ENCODE results near the gene BTC. TPM values are rescaled to one million over a fixed set of nuclear protein-coding genes. Genes with fewer than 3 reads are reported as not detected.
"Not testable (repeated sequence)": the region's sequence is repeated elsewhere in the genome, so short reads cannot be mapped to it uniquely, and the experiment has no call there.

BTC gene
- total RNA-seq, 1 donor from 2014 or later = not detected

DNA sequence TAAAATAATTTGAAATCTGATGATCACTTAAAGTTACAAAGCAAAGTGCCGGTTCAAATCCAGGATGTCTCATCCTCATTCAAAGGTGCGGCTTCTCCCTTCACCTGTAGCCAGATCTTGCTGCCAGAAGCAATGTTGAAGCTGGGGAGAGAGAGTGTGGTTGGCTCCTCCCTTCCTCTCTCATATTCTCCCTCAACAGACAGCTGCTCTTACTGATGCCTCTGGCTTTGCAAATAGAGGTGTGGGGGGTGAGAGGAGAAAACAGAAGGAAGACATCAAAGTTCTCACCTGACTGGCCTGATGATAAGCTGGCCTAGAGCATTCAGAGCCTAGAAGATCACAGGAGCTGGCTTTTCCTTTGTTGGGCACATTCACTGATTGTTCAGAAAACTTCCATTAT, 28.3 kb upstream of the BTC start:
- H3K27ac Mint-ChIP-seq (ENCODE audit: unreplicated experiment) = no peak overlapping the region
- H3K4me1 Mint-ChIP-seq = no peaks in the 10 kb centered on the region
- H3K9me3 Mint-ChIP-seq = peaks cover 3% of the 10 kb centered on the region
- TF ChIP-seq CTCF (conservative IDR thresholded peaks at IDR 0.05) = no peak
- no peaks in the 10 kb centered on the region for H3K36me3 Mint-ChIP-seq (ENCODE audit: low read depth)
- H3K4me3 Mint-ChIP-seq = no peak overlapping the region
- no peaks in the 10 kb centered on the region for H3K27me3 Mint-ChIP-seq (ENCODE audit: low read depth)
- no peak for DNase-seq (ENCODE audit: low read depth, low spot score)

GRCh38 chr4:74821541-74821940, 27.2 kb upstream of the BTC start:
- Mint-ChIP-seq H3K4me3 (no peak overlapping the region), H3K4me1 (no peaks in the 10 kb centered on the region), H3K27me3 (ENCODE audit: low read depth) (no peaks in the 10 kb centered on the region), H3K27ac (ENCODE audit: unreplicated experiment) (no peak overlapping the region), H3K36me3 (ENCODE audit: low read depth) (no peaks in the 10 kb centered on the region), H3K9me3 (peaks cover 3% of the 10 kb centered on the region)
- DNase-seq (ENCODE audit: low read depth, low spot score) = no peak
- no peak for TF ChIP-seq CTCF (conservative IDR thresholded peaks at IDR 0.05)

DNA sequence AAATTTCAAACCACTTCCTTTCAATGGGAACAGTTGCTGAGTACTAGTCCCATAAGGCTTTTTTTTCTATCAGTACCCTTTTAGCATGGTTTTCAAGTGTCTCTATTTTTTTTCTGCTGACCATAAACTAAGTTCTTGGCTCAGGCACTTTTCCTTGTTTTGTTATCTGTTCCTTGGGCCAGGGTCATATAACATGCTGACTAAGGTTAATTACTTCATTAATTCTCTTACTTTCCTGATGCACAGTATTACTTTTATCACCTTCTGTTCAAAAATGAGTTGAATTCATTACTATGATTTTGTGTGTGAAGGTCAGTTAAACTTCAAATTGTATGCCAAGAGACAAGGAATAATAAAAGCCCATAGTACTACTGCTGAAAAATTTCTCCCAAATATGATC, 19.7 kb upstream of the BTC start:
- H3K4me3 Mint-ChIP-seq = no peak overlapping the region
- peaks cover 8% of the 10 kb centered on the region for H3K9me3 Mint-ChIP-seq
- H3K27me3 Mint-ChIP-seq (ENCODE audit: low read depth) = peaks cover 2% of the 10 kb centered on the region
- no peak for DNase-seq (ENCODE audit: low read depth, low spot score)
- TF ChIP-seq CTCF (conservative IDR thresholded peaks at IDR 0.05) = no peak
- no peaks in the 10 kb centered on the region for H3K36me3 Mint-ChIP-seq (ENCODE audit: low read depth)
- no peak overlapping the region for H3K27ac Mint-ChIP-seq (ENCODE audit: unreplicated experiment)
- no peaks in the 10 kb centered on the region for H3K4me1 Mint-ChIP-seq

- not testable (repeated sequence) for H3K36me3 Mint-ChIP-seq (ENCODE audit: low read depth); H3K4me3 Mint-ChIP-seq; H3K4me1 Mint-ChIP-seq; H3K27me3 Mint-ChIP-seq (ENCODE audit: low read depth); H3K27ac Mint-ChIP-seq (ENCODE audit: unreplicated experiment); H3K9me3 Mint-ChIP-seq; DNase-seq (ENCODE audit: low read depth, low spot score)
These were observed 17.7 kb upstream of the BTC start for GRCh38 chr4:74812056-74812455.

DNA sequence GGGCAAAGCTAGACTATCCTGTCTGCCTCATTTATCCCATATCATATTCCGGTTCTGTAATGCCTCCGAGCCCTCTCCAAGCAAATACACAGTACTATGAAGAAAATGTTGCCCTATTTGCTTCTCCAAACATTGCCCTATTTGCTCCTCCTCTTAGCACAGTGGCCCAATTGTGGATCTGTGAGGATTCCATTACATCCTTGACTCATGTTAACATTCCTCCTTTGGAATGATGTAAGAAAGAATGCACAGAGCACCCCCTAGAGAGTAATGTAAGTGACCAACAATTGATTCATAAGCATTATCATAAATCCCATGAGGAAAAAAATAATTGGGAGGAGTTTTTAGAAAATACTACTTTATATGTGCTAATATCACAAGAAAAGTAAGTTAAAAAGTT, 11.3 kb upstream of the BTC start:
- Mint-ChIP-seq H3K4me1 (no peaks in the 10 kb centered on the region), H3K4me3 (no peak overlapping the region), H3K27me3 (ENCODE audit: low read depth) (no peaks in the 10 kb centered on the region), H3K27ac (ENCODE audit: unreplicated experiment) (no peak overlapping the region), H3K9me3 (no peaks in the 10 kb centered on the region), H3K36me3 (ENCODE audit: low read depth) (no peaks in the 10 kb centered on the region)
- DNase-seq (ENCODE audit: low read depth, low spot score) = no peak
- TF ChIP-seq CTCF (conservative IDR thresholded peaks at IDR 0.05) = no peak

DNA sequence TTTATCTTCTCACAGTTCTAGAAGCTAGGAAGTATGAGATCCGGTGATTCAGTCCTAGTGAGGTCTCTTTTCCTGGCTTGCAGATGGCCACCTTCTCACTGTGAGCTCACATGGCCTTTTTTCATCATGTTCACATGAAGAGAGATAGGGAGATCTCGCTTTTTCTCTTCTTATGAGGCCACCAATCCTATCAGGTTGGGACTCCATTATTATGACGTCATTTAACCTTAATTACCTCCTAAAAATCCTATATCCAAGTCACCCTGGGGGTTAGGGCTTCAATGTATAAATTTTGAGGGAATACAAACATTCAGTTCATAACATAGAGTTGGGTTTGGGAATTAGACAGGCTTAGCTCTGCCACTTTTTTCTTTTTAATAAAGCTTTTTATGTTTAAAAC, 6.0 kb upstream of the BTC start:
- no peaks in the 10 kb centered on the region for H3K4me1 Mint-ChIP-seq
- H3K4me3 Mint-ChIP-seq = no peak overlapping the region
- no peaks in the 10 kb centered on the region for H3K9me3 Mint-ChIP-seq
- H3K27me3 Mint-ChIP-seq (ENCODE audit: low read depth) = peaks cover 33% of the 10 kb centered on the region
- DNase-seq (ENCODE audit: low read depth, low spot score) = no peak
- H3K36me3 Mint-ChIP-seq (ENCODE audit: low read depth) = no peaks in the 10 kb centered on the region
- no peak overlapping the region for H3K27ac Mint-ChIP-seq (ENCODE audit: unreplicated experiment)
- TF ChIP-seq CTCF (conservative IDR thresholded peaks at IDR 0.05) = no peak

All from neural crest cell (in vitro differentiated cells).